Measurements from ENCODE around the gene PAQR9.

PAQR9 gene

GRCh38 chr3:142982038-142982773 lies 18.7 kb upstream of the PAQR9 start:
- DNase-seq (ENCODE audit: low read depth): no peak

DNA sequence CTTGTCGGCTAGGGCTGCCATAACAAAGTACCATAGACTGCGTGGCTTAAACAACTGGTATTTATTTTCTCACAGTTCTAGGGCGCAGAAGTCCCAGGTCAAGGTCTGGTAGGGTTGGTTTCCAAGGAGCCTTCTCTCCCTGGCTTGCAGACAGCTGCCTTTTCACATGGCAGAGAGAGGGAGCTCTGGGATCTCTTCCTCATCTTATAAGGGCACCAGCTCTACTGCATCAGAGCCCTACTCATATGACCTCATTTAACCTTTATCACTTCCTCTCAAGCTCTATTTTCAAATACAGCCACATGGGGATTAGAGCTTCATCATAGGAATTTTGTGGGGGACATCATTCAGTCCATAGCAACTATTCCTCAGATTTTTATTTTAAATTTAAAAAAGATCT lies 17.6 kb upstream of the PAQR9 start:
- DNase-seq (ENCODE audit: low read depth): no peak

DNA sequence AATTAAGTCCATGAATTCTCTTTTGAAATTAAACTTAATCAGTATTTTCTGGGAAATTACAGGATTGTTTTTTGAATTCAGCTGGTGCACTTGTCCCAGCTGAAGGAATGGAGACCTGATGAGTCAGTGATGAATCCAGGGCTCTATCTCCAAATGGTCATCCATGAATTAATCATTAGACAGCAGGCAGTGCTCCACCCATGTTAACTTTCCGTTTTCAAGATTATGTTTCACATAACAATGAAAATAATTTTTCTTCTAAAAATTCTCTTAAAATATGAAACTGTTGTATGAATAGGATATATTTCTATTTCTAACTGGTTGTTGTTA lies 13.9 kb upstream of the PAQR9 start:
- DNase-seq (ENCODE audit: low read depth): no peak

- no peak for DNase-seq (ENCODE audit: low read depth)
These were observed 13.3 kb upstream of the PAQR9 start for GRCh38 chr3:142976621-142977398.

DNA sequence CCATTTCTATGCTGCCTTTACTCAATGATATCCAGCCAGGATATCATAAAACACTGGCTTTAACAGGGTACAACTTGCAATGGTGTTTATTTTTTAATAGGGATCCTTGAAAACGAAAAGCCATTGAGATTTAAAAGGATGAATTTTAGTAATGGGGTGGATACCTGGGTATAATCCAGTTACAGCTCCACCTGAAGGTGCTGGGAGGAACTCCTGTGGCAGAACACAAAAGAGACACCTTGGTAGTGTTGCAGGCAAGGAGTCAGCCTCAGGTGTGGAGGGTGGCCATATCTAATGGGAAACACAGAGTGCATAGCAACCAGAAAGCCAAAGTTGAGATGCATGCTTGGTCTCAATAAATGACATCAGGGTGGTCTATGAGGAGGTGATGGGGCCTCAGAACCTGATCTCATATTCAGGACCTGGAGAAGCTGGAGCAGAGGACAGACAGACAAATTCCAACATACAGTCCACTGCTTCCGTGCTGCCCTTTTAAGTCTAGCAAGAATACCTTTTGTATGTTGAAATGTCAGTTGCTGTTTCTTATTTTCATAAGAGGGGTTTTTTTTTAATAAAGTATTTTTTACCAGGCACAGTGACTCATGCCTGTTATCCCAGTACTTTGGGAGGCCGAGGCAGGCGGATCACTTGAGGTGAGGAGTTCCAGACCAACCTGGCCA lies 12.0 kb upstream of the PAQR9 start:
- DNase-seq (ENCODE audit: low read depth): no peak

DNA sequence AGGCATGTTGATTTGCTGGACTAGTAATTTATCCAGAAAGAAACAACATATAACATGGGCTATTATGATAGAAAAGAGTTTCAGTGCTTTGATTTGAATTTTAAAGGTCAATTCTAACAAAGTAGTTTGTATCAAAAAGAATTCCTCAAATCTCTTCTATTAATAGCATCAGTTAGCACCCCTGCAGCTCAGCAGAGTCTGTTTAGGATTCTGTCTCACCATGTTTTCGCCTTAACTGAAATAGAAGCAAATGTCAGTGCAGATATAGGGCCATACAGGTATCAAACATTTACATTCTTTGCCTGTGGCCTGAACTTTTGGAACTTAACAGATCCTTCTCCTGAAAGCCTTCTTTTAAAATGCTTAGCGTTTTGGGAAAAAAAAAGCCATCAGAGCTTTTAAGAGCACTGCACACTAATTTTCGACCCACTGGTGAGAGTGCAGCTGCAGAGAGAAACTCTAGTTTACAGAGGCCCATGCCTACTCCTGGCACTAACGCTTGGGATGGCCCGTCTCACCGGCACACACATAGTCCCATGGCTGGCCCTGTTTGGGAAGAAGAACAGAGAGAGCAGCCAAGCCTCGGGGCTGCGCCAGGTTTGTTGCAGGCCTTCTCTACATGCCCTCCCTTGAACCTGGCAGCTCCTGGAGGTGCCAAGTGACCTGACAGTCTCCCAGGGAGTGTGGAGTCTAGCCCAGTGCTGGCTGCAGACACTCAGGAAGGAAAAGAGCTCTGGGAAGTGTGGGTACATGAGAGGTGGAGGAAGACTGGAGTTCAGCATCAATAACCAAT lies 9.9 kb upstream of the PAQR9 start:
- DNase-seq (ENCODE audit: low read depth): no peak

DNA sequence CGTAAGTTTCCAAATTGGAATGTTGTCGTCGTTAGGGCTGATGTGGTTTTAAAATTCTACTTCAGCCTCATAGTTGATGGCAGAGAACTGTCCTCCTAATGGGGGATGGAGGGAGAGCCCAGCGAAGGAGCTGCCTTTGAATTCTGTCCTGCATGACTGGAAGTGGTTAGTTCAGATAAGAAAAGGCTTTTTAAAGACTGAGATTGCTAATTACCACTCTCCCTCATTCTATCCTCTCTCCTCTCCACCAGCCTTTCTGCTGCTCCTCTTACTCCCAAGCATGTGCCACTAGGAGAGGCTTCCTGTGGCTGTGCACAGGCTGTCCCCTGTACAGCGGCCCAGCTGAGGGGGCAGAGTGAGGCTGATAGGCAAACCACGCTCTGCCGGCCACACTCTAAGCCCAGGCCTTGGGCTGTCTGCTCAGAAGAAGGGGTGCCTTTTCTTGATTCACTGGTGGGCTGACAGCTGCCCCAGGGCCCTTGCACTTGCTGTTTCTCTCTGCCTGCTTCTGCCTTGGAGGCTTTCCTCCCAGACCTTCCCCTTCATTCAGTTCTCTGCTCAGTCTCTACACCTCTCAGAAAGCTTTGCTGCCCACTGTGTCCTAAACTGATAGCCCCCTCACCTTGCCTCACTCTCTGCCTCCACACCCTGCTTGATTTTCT lies 8.7 kb upstream of the PAQR9 start:
- no peak for DNase-seq (ENCODE audit: low read depth)

DNA sequence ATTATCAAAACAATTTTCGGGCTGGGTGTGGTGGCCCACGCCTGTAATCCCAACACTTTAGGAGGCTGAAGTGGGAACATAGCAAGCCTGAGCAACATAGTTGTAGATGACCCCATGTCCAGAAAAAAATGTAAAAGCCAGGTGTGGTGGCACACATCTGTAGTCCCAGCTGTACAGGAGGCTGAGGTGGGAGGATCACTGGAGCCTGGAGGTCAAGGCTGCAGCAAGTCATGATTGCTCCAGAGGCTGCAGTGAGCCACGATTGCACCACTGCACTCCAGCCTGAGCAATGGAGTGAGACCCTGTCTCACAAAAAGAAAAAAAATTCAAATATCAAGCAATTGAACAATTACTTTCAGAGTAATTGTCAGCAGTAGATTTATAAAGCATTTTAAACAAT lies 8.0 kb upstream of the PAQR9 start:
- DNase-seq (ENCODE audit: low read depth): no peak

DNA sequence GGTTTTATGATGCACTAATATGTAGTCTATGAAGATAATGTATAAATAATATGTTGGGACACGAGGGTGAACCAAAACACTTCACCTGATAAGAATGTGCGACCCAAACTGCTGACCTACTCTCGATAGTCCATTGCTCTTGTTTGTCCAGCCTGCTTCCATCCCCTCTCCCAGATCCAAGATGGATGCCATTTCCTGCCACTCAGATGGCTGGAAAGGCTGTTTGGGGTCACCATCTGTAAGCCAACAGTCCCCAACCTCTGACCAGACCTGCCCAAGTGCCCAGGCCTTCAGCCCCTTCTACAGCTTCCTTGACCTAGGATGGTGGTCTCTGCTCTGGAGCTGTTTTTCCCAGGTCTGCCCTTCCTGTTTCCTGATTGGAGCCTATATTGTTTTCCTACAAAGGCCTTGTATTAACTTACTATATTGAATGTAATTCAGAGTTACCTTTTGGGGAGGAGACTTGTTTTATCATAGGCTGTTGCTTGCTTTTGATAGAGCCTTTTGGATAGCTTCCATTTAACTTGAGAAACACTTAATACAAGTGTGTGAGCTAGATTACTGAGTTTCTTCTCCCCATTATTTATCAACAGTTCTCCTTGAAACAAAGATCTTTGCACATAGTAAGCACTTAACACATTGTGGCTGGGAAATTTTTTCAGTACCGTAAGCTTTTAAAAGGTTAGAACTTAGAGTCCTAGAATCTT lies 5.0 kb upstream of the PAQR9 start:
- no peak for DNase-seq (ENCODE audit: low read depth)

DNA sequence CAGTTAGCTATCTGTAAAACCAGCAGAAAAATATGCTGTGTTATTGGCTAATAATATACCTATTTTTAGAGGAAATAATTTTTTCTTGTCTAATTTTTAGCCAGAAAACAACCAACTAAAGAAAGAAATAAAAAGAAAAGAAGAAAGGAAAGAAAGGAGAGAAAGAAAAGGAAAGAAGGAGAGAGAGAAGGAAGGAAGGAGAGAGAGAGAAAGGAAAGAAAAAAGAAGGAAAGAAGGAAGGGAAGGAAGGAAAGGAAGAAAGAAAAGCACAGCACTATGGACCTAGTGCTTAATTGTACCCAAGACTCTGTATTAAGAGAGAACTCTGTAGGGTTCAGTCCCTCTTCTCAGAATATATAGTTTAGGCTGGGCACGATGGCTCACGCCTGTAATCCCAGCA lies 3.3 kb upstream of the PAQR9 start:
- no peak for DNase-seq (ENCODE audit: low read depth)

DNA sequence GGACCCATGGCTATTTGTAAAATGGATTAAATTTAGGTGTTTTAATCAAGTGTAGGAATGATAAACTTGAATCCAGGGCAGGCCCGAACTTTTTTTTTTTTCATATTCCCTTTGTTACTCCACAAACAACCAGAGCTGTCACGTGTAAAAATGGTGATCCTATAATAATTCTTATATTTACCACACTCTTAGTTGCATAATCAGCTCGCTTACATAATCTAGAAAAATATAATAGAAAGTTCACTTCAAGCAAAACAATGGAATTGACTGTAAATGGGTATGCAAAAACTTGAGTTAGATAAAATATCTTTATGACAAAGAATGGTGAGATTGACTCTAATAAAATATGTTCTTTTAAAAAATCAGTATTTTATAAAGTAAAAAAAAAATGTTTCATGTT lies 2.1 kb upstream of the PAQR9 start:
- DNase-seq (ENCODE audit: low read depth): no peak

DNA sequence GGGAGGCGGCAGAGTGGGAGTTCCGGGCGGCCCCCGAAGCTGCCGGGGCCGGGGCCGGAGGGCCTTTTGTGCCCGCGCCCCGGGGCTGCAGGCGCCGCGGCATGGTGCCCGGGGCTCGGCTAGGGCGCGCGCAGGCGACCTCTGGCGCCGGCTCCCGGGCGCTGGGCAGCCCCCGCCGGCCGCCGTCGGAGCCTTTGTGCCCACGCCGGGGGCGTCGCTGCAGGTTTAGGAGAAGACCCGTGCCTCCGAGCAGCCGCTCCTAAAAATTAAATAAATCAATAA lies 299 bp downstream of the PAQR9 start:
- DNase-seq (ENCODE audit: low read depth): no peak

DNA sequence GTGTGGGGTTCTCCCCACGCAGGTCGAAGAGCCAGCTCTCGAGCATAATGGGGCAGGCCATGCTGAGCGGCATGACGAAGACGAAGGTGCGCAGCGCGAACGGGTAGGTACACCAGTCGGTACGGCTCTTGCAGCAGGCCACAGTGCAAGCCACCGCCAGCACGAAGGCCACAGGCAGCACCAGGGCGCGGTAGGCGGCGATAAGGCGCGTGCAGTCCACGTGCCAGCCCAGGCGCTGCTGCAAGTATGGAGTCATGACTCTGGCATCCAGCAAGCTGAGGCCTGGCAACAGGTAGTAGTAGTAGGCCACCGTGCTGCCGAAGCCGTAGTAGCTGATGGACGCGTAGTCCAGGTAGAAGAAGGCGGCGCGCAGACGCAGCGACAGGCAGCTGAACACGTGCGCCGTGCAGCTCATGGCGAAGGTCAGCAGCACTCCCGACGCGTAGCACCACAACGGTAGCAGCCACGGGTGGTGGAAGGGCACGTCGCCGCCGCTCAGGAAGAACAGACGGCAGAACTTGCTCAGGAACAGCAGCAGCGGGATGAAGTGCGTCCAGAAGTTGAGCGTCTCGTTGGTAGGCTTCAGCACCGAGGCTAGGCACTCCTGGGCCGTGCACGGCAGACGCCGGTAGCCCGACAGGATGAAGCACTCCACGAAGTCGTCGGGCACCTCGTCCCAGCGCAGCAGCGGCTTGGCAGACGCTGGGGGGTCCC lies 797 bp downstream of the PAQR9 start:
- DNase-seq (ENCODE audit: low read depth): no peak

DNA sequence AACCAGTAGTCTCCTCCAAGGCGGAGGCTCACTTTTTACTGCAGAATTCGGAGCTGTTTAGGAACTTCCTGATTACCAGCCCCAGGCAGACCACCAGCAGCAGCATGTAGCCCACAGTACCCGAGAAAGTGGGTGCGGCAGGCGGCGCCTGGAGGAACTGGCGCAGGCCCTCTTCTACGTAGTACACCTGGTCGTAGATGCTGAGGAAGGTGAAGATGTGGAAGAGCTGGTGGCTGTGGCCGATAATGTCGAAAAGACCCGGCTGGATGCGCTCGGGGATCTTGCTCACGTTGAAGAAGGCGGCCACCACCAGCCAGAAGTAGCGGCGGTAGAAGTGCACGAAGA lies 1.3 kb downstream of the PAQR9 start:
- DNase-seq (ENCODE audit: low read depth): no peak

- DNase-seq (ENCODE audit: low read depth): no peak
These were observed 1.9 kb downstream of the PAQR9 start for GRCh38 chr3:142961539-142961938.

GRCh38 chr3:142960322-142960850 lies 3.1 kb downstream of the PAQR9 start:
- no peak for DNase-seq (ENCODE audit: low read depth)

DNA sequence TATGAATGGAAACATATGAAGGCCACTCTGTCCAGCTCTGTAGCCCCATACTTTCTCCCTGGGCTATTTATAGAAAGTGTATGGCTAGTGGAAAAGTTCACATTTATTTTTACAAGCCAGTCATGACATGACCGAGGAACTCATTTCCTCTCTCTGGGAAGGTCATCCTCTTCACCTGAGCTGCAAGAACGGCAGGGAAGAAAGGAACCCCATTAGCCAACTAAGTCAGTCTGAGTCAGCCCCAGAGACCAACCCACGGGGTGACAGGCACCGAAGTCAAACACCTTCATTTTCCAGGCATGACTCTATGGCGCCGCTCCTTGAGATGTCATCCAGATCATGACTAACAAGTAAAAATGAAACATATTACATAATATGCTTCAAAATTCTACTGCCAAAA lies 4.8 kb downstream of the PAQR9 start:
- DNase-seq (ENCODE audit: low read depth): no peak

- DNase-seq (ENCODE audit: low read depth): no peak
These were observed 10.0 kb downstream of the PAQR9 start for GRCh38 chr3:142953443-142953842.

DNA sequence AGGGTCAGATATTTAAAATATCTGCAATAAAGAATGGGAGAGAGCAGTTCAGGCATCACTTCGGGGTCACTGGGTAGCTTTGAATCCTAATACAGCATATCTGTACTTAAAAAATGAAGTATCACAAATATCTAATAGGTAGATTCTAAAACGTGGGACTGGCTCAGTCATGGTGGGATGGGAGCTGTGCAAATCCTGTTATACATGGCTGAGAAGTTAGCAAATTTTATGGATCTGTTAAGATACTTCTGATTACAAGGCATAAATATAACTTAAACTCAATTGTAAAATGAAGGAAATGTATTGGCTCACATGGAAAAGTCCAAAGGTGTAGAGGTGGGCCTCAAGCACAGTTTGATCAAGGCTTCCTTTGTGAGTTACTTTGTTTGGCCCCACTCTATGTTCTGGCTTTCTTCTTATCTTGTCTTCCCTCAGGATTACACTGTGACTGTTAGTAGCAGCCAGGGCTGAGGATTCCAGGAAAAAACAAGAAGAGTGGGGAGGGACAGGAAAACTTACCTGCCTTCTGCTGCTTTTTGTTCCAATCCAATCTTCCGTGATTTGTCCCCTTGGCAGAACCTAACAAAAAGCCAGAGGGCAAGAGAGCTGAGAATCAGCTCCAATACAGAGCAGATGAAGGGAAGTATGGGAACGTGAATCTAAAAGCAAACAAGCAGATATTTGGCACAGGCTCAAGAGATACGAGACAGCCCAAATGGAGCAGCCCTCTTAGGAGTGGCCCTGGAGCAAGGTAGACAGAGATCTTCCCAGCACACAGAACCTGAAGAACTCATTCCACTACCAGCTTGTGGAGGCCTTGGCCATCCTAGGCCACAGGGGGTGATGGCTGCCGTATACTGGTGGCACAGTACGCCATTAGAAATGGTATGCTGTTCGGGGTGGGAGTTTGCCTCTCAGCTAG lies 10.9 kb downstream of the PAQR9 start:
- no peak for DNase-seq (ENCODE audit: low read depth)

DNA sequence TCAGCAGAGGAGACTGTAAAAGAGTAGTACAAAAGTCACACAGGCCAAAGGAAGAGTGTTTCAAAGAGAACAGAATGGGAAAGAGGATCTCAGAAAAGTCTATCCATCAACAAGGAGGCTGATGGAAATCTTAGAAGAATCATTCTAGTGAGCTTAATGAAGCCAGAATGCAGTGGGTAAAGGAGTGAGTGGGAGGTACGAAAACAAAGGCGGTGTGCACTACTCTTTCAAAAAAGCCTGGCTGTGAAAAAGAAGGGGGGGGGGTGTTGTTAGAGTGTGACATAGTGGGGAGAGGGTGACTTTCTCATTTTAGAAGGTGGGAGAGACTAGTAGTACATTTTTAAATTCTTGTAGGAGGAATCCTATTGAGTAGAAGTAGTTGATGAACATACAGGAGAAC lies 11.7 kb downstream of the PAQR9 start:
- DNase-seq (ENCODE audit: low read depth): no peak

Measured in T-helper 22 cell (primary cell).